GM12878 (cell line): ENCODE measurements around the gene KLRG1. TPM values are rescaled to one million over a fixed set of nuclear protein-coding genes. Genes with fewer than 3 reads are reported as not detected.

Experiments
- ATAC-seq: fragments of 200-7000 bp; cut with Tn5 transposase; 3 replicates; pipeline ENCODE4 v1.9.1; 2020; ENCODE audit warnings: mild to moderate bottlenecking, moderate library complexity
- BruUV-seq: library from RNA; stranded (reverse); fragments of 400-500 nt; replicated peaks from 2 replicates; lab custom pipeline; 2021; lab: Mats Ljungman, UMichigan
- CTCF ChIA-PET: fragments of 300-600 bp; sonication (Branson Sonifier 250); formaldehyde crosslinking; extraction: SDS; loops from one replicate; lab custom pipeline; 2021; ENCODE audit warnings: inconsistent platforms; lab: Yijun Ruan, JAX
- POLR2A ChIA-PET: fragments of 350-600 bp; formaldehyde crosslinking; extraction: SDS; loops from one replicate; lab custom pipeline; 2021; ENCODE audit warnings: inconsistent platforms; lab: Charles Lee
- RAD21 ChIA-PET: fragments of 300-600 bp; sonication (Branson Sonifier 250); formaldehyde crosslinking; loops from one replicate; lab custom pipeline; 2023; ENCODE audit warnings: antibody characterized with exemption; ENCODE audit not compliant: unreplicated experiment; lab: Charles Lee
- SMC1A ChIA-PET: fragments of 300-600 bp; sonication (Branson Sonifier 250); formaldehyde crosslinking; loops from one replicate; lab custom pipeline; 2023; ENCODE audit not compliant: unreplicated experiment, uncharacterized antibody; lab: Charles Lee
- DNase-seq: peaks from one replicate; pipeline ENCODE4 v3.0.0-alpha.2; 2011; ENCODE audit warnings: low read depth, low spot score
- FAIRE-seq: peaks from 3 replicates; lab custom pipeline; 2011; peaks lifted over from hg19 to GRCh38; lab: Jason Lieb, UNC
- H2AFZ ChIP-seq: 2 replicates; pipeline ENCODE4 v1.6.0; 2011; ENCODE audit warnings: low read depth, low read length, control low read depth; ENCODE audit not compliant: control insufficient read depth
- H3K27ac ChIP-seq: 2 replicates; pipeline ENCODE4 v1.5.1; 2011; ENCODE audit warnings: control low read depth; ENCODE audit not compliant: control insufficient read depth, insufficient read depth
- H3K27me3 ChIP-seq, 2 experiments: replicated peaks in 1 of 2; 2 replicates each; pipeline versions ENCODE4 v1.6.0 to v1.6.1; 2011; ENCODE audit warnings: low read length in 1 of 2; ENCODE audit not compliant: control insufficient read depth in 2 of 2, insufficient read depth in 2 of 2
- H3K36me3 ChIP-seq, 2 experiments: 2 replicates each; pipeline ENCODE4 v1.5.1; 2011; ENCODE audit warnings: low read length in 1 of 2; ENCODE audit not compliant: control insufficient read depth in 2 of 2, insufficient read depth in 2 of 2
- H3K4me1 ChIP-seq: 2 replicates; pipeline ENCODE4 v1.6.1; 2011; ENCODE audit warnings: mild to moderate bottlenecking, low read length, moderate library complexity, mixed read lengths; ENCODE audit not compliant: control insufficient read depth, insufficient read depth
- H3K4me2 ChIP-seq: 2 replicates; pipeline ENCODE4 v1.6.0; 2011; ENCODE audit warnings: control low read depth; ENCODE audit not compliant: control insufficient read depth, insufficient read depth
- H3K4me3 ChIP-seq: fragments of 200-600 bp; sonication (generic); 2 replicates; pipeline ENCODE4 v1.5.1; 2016
- H3K79me2 ChIP-seq: 2 replicates; pipeline ENCODE4 v1.6.0; 2011; ENCODE audit warnings: low read length; ENCODE audit not compliant: control insufficient read depth, insufficient read depth
- H3K9ac ChIP-seq: 2 replicates; pipeline ENCODE4 v1.8.0; 2011; ENCODE audit warnings: low read length, control low read depth, mixed read lengths; ENCODE audit not compliant: control insufficient read depth, insufficient read depth
- H3K9me3 ChIP-seq: replicated peaks from 3 replicates; pipeline ENCODE4 v1.5.1; 2011; ENCODE audit warnings: mild to moderate bottlenecking, low read length; ENCODE audit not compliant: control insufficient read depth, insufficient read depth
- H4K20me1 ChIP-seq: 2 replicates; pipeline ENCODE4 v1.6.0; 2011; ENCODE audit not compliant: control insufficient read depth, insufficient read depth
- MTA2 ChIP-seq: fragments of 450-650 bp; IDR thresholded peaks from 2 replicates; pipeline ENCODE4 v1.6.1; 2016; ENCODE audit warnings: low read depth, mild to moderate bottlenecking, moderate library complexity
- ZNF384 ChIP-seq: IDR thresholded peaks from 2 replicates; pipeline ENCODE4 v1.6.1; 2012; ENCODE audit warnings: low read depth, mild to moderate bottlenecking, low read length, improper control_type of control experiment, borderline replicate concordance
- WGBS: methylation state at CpG from one replicate; pipeline ENCODE4 v1.1.6; 2016; ENCODE audit warnings: low lambda C conversion rate; ENCODE audit not compliant: insufficient replicate concordance, insufficient coverage; ENCODE audit errors: missing lambda C conversion rate; 5-methylcytosine and 5-hydroxymethylcytosine counted together
- in situ Hi-C: fragments of 300-500 bp; cut with MboI; formaldehyde crosslinking; loops from 9 replicates; pipeline ENCODE4 v1.14.3; 2018; ENCODE audit warnings: mixed read lengths
- intact Hi-C: fragments of 100-400 bp; cut with micrococcal nuclease; formaldehyde crosslinking; loops from one replicate; pipeline ENCODE4 v1.14.2; 2022; ENCODE audit not compliant: unreplicated experiment
- polyA plus RNA-seq, 11 experiments: library from polyadenylated mRNA; depleted of rRNA in 4 of 11; unstranded in 6 of 11; stranded (reverse) in 5 of 11; fragments of >200 nt; fragmentation: Nextera tagmentation in 4 of 11; fragmentation: Illumina TruSeq in 1 of 11; extraction: Ambion mirVana in 4 of 11; extraction: Trizol in 1 of 11; gene quantifications; 1 replicate in 1 of 11; 2 replicates in 10 of 11; pipeline versions ENCODE4 v1.2.1 to v1.2.3, GENCODE V29; 2011 to 2016; ENCODE audit warnings: inconsistent platforms in 2 of 11, missing spikeins in 2 of 11, low read depth in 1 of 11
- total RNA-seq, 4 experiments: library from RNA; depleted of rRNA in 3 of 4; stranded (reverse); fragments of >200 nt in 3 of 4; fragmentation: Illumina TruSeq in 1 of 4; extraction: Trizol in 1 of 4; gene quantifications; 2 replicates each; pipeline versions ENCODE4 v1.2.1 to v1.2.3, GENCODE V29; 2013 to 2021
- TF ChIP-seq, protein P1 (sequence below): IDR thresholded peaks from 2 replicates; pipeline ENCODE4 v1.6.1; 2011; ENCODE audit warnings: low read depth, low read length, improper control_type of control experiment, borderline replicate concordance

KLRG1 gene
- total and polyA plus RNA-seq, 10 of the 15 experiments (the other 5 are each of a cell fraction or from before 2014, with no cell fraction given) = 2.3 to 6.5 (median 3.9) TPM

DNA sequence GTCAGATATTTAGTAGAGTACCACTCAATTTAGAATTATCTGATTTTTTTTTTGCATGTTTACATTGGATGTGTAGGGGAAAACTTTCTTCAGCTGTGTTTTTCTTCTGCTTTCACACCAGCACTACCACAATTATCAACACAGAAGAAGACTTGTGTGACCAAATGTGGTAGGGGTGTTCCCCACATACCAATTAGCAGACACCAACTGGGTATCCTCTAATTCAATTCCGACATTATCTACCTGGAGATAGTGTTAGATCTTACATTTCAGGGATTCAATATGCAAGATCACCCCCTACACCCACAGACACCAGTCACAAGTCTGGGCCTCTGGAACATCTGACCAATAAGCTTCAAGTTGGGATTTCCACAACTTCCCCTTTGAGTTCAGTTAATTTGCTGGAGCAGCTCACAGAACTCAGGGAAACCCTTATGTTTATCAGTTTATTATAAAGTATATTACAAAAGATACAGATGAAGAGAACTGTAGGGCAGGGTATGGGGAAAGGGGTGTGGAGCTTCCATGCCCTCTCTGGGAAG is 4.1 kb upstream of the KLRG1 start:
- H3K27me3 ChIP-seq = no peaks in the 10 kb centered on the region
- FAIRE-seq (no peak), ATAC-seq (no peak)
- no peak overlapping the region for H2AFZ ChIP-seq
- BruUV-seq = no TSS peak
- no peak overlapping the region for H3K4me2 ChIP-seq
- CTCF ChIA-PET = interaction anchor here (0.7 kb wide), 1 partner anchor 441 kb away, joined by 3 read pairs; no protein-coding TSS in a partner anchor
- H3K27ac ChIP-seq = no peak overlapping the region
- TF ChIP-seq, protein P1, sequence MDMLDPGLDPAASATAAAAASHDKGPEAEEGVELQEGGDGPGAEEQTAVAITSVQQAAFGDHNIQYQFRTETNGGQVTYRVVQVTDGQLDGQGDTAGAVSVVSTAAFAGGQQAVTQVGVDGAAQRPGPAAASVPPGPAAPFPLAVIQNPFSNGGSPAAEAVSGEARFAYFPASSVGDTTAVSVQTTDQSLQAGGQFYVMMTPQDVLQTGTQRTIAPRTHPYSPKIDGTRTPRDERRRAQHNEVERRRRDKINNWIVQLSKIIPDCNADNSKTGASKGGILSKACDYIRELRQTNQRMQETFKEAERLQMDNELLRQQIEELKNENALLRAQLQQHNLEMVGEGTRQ = no peak
- TF ChIP-seq MTA2 = peak; percentile 73; the same call in 1 of the 2 replicates
- TF ChIP-seq, all 136 proteins: peak for 1
- Histone ChIP-seq H3K4me3 (no peak overlapping the region), H3K79me2 (no peaks in the 10 kb centered on the region), H3K9me3 (no peaks in the 10 kb centered on the region), H4K20me1 (no peaks in the 10 kb centered on the region), H3K4me1 (peaks cover 5% of the 10 kb centered on the region; the same call in 1 of the 2 replicates), H3K36me3 (no peaks in the 10 kb centered on the region), H3K9ac (no peak overlapping the region)
- ChIA-PET SMC1A (no interaction called here), POLR2A (no interaction called here), RAD21 (no interaction called here)
- WGBS = 36% methylated on average over 1 of the region's 1 CpG
- no peak for DNase-seq
- in situ Hi-C loops = no loop called here
- intact Hi-C loops = no loop called here

GRCh38 chr12:8987163-8987562 is 2.2 kb upstream of the KLRG1 start:
- POLR2A ChIA-PET = no interaction called here
- TF ChIP-seq ZNF384 = no peak
- no peak overlapping the region for H3K4me3 ChIP-seq
- no peaks in the 10 kb centered on the region for H3K27me3 ChIP-seq
- no peak overlapping the region for H2AFZ ChIP-seq
- no peak overlapping the region for H3K4me2 ChIP-seq
- FAIRE-seq = no peak
- CTCF ChIA-PET = no interaction called here
- SMC1A ChIA-PET = no interaction called here
- H3K36me3 ChIP-seq = no peaks in the 10 kb centered on the region
- H3K4me1 ChIP-seq = peaks cover 5% of the 10 kb centered on the region; the same call in 1 of the 2 replicates
- RAD21 ChIA-PET = no interaction called here
- H3K27ac ChIP-seq = no peak overlapping the region
- intact Hi-C loops = no loop called here
- no peak overlapping the region for H3K9ac ChIP-seq
- BruUV-seq = no TSS peak
- ATAC-seq = no peak
- no peaks in the 10 kb centered on the region for H3K79me2 ChIP-seq
- in situ Hi-C loops = no loop called here
- H3K9me3 ChIP-seq = no peaks in the 10 kb centered on the region
- no peaks in the 10 kb centered on the region for H4K20me1 ChIP-seq
- DNase-seq = no peak
